Prostate gland (tissue), 2 donors: ENCODE results near the gene CNTN4.

Source experiments
- POLR2A ChIP-seq: fragments of 450-650 bp; IDR thresholded peaks from one replicate; pipeline ENCODE4 v1.6.1; 2016; ENCODE audit warnings: antibody characterized with exemption, mild to moderate bottlenecking
- POLR2AphosphoS5 ChIP-seq: sonication (generic); formaldehyde crosslinking; IDR thresholded peaks from one replicate; pipeline ENCODE4 v1.6.1; 2017; ENCODE audit warnings: antibody characterized with exemption
- TF ChIP-seq, protein P1 (sequence below), 4 experiments: fragments of 200-600 bp in 2 of 4; fragments of 450-650 bp in 2 of 4; sonication (generic) in 2 of 4; IDR thresholded peaks; 1 replicate in 3 of 4; 2 replicates in 1 of 4; pipeline ENCODE4 v1.5.1; 2016 to 2019; ENCODE audit warnings: antibody characterized with exemption in 4 of 4, mild to moderate bottlenecking in 2 of 4, moderate library complexity in 2 of 4

- TF ChIP-seq, protein P1, sequence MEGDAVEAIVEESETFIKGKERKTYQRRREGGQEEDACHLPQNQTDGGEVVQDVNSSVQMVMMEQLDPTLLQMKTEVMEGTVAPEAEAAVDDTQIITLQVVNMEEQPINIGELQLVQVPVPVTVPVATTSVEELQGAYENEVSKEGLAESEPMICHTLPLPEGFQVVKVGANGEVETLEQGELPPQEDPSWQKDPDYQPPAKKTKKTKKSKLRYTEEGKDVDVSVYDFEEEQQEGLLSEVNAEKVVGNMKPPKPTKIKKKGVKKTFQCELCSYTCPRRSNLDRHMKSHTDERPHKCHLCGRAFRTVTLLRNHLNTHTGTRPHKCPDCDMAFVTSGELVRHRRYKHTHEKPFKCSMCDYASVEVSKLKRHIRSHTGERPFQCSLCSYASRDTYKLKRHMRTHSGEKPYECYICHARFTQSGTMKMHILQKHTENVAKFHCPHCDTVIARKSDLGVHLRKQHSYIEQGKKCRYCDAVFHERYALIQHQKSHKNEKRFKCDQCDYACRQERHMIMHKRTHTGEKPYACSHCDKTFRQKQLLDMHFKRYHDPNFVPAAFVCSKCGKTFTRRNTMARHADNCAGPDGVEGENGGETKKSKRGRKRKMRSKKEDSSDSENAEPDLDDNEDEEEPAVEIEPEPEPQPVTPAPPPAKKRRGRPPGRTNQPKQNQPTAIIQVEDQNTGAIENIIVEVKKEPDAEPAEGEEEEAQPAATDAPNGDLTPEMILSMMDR (IDR thresholded peaks at IDR 0.05) = no peak
- TF ChIP-seq POLR2A (no peak), POLR2AphosphoS5 (no peak)
These were observed 265.2 kb downstream of the CNTN4 start for GRCh38 chr3:2363854-2364253.
